NCI-H1417 (cell line): ENCODE results near the gene CHST15.
"Not testable (repeated sequence)": the region's sequence is repeated elsewhere in the genome, so short reads cannot be mapped to it uniquely, and the experiment has no call there.

Source experiments
- DNase-seq, 3 experiments: peaks; one replicate each; lab custom pipeline; 2025; lab: John Stamatoyannopoulos, UW

Gene CHST15

DNA sequence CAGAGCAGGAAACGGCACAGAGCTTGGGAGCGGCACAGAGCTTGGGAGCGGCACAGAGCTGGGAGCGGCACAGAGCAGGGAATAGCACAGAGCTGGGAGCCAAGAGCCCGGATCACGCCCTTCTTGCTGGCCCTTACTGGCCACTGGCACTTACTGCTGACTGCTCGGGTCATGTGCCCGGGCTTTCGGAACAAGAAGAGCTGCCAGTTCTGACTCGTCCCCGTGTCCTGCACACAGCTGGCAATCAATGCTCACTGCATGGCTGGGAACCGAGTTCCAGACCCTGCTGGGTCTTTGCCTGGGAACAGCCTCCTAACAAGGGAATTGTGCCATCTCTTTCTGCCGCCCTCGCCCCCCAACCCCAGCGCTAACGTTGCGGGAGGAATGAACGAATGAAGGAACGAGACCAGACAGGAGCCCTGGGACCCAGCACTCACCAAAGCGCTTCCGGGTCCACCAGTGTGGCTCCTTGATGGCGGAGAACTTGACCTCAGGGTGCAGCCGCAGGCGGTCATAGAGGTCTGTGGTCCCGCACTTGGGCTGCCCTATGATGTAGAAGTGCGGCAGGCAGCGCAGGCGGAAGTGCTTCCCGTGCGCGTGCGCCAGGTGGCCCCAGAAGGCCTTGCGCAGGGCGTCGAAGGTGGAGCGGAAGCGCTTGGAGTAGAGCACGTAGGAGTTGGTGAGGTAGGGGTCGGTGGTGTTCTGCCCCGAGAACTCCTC lies 49.1 kb downstream of the CHST15 start:
- DNase-seq = no peak

DNA sequence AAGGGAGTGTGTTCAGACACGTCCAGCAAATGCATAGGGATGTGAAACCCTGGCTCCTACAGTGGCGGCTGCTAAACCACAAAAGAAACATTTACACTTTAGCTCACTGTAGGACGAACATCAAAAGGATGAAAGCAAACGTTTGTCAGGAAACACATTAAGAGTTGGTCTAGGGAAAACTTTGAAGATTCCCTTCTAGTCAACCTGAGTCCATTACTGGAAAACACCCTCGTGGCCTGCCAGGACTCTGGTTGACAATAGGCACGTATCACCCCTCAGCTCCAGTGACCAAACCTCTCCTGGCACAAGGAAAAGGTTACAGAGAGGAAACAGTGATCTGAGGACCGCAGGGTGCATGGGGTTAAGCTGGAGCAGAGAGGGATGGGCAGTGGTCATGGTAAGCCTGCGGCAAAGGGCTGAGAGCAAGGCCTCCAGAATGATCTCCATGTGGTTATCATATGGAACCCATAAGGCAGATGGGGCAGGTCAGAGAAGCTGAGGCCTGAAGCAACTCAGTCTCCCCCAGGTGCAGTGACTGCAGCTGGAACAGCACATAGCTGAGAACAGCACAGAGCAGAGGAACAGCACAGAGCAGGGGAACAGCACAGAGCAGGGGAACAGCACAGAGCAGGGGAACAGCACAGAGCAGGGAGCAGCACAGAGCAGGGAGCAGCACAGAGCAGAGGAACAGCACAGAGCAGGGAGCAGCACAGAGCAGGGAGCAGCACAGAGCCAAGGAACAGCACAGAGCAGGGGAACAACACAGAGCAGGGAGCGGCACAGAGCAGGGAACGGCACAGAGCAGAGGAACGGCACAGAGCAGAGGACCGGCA lies 49.9 kb downstream of the CHST15 start:
- no peak for DNase-seq

DNA sequence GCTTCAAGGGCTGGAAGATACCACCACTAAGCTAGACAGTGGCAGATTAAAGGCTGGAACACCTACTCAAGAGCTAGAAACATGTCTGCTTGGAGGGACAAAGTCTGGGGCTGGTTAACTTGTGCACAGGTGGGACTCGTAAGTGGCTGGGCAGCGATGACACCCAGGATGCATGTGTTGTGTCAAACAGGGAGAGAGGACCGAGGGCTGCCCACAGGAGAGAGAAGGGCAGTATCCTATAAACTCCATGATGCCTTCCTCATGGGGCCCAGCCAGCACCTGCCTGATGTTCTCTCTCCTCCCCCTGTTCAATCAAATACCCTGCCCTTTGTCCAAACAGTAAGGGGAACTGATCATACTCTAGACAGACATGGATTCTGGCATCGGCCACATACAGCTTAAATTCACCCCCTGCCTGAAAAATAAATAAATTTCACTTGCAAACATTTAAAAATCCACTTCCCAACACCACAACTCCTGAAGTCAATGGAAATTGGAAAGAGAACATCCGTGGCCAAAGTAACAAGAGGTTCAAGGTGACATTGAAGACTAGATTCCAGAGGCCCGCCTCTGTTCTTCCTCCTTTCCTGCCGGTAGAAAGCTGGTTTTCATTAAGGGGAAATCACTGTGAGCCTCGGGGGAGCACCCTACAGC lies 50.6 kb downstream of the CHST15 start:
- DNase-seq = no peak

DNA sequence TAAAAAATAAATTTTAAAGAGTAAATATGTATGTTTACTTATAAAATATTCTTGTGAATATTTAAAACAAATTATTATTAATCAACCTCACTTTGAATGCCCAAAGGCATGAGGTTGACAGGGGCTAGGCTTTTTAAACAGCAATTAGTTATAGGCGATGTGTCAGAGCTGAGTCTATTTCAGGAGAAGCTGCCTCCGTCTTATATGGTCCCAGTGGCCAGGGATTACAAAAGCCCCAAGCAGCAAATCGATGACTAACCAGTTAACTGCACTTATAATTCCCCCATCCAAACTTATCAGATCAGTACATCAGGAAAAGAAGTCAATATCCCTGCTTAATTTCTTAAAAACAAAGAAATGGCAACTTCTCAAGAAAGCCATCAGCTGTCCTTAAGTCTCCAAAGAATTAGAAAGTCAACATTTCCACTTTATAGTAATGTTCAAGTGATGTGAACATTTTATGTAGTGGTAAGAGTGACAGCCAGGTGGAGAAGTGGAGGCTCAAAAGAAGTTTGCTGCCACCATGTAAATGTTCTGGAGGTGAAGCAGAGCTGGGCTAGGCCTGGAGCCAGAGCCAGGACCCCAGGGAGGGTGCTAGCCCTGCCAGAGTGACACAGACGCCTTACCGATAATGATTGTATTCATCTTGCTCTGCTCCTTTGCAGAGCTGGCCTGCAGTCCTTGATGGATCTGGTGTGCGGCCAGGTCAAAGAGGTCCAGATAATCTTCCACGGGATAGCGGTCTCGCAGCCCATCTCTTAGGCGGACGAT lies 51.5 kb downstream of the CHST15 start:
- no peak for DNase-seq

GRCh38 chr10:124040451-124041188 lies 52.8 kb downstream of the CHST15 start:
- no peak for DNase-seq

- no peak for DNase-seq
These were observed 53.9 kb downstream of the CHST15 start for GRCh38 chr10:124039483-124040013.

- no peak for DNase-seq
These were observed 55.6 kb downstream of the CHST15 start for GRCh38 chr10:124037784-124038183.

DNA sequence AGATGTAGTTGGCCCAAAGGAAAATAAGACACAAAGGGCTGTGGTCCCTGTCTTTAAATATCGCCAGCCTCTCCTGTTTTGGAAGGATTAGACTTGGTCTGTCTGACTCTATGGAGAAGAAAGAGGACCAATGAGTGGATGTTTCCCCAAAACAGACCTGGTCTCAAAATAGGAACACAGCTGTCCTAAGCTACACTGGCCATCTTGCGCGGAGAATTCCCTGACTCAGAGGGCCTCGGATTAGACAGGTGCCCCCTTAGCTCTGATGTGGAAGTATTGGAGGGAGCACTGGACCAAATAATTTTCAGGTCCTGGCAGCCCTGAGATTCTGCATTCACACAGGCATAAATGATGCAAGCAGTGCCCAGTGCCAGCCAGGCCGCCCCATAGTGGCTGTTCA lies 56.1 kb downstream of the CHST15 start:
- DNase-seq = no peak

GRCh38 chr10:124036746-124037145 lies 56.7 kb downstream of the CHST15 start:
- no peak for DNase-seq

DNA sequence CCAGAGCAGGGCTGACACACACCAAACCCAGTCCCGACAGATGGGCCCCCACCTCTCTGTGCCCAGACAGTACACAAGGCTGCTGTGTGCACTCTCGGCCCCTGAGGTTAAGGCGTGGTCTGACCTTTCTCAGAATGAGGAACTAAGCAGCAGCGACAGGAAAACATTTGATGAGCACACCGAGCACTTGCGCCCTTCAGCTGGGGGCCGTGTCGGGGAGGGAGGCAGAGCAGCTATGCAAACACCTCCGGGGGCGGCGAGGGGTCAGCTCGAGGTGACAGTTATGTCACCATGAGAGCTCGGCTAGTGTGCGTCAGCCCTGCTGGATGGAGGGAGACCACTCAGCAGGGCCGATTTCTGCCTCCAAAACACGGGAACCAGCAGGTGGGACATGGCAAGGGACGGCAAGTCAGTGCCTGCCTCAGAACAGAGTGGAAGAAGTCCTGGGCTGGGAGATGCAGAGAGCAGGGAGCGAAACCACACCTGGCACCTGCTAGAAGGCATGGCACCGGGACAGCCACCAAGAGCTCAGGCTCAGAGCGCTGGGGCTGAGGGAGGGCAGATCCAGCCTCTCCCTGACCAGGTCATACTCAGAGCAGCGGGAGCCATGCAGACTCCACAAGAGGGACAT lies 57.4 kb downstream of the CHST15 start:
- DNase-seq = peak in 2 of 3 experiments; percentile 5 to 37

DNA sequence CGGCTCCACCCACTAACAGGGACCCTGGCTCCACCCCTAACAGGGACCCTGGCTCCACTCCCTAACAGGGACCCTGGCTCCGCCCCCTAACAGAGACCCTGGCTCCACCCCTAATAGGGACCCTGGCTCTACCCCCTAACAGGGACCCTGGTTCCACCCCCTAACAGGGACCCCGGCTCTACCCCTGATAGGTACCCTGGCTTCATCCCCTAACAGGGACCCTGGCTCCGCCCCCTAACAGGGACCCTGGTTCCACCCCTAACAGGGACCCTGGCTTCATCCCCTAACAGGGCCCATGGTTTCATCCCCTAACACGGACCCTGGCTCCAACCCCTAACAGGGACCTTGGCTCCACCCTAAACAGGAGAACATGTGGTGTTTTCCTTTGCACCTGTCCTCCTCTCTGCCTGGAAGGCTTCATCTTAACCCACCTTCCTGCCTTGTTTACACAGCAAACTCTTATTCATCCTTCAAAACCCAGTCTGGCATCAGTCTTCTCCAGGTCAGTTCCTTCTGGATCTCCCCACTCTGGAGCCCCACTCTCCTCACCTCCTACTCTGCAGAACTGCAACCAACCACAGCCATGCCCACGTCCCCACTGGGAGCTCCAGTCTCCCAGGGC lies 58.0 kb downstream of the CHST15 start:
- no peak for DNase-seq

DNA sequence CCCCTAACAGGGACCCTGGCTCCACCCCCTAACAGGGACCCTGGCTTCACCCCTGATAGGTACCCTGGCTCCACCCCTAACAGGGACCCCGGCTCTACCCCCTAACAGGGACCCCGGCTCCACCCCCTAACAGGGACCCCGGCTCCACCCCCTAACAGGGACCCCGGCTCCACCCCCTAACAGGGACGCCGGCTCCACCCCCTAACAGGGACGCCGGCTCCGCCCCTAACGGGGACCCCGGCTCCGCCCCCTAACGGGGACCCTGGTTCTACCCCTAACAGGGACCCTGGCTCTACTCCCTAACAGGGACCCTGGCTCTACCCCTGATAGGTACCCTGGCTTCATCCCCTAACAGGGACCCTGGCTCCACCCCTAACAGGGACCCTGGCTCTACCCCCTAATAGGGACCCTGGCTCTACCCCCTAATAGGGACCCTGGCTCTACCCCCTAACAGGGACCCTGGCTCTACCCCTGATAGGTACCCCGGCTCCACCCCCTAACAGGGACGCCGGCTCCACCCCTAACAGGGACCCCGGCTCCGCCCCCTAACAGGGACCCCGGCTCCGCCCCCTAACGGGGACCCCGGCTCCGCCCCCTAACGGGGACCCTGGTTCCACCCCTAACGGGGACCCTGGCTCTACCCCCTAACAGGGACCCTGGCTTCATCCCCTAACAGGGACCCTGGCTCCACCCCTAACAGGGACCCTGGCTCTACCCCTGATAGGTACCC lies 58.7 kb downstream of the CHST15 start:
- not testable (repeated sequence) for DNase-seq

GRCh38 chr10:124033887-124034218 lies 59.5 kb downstream of the CHST15 start:
- no peak for DNase-seq

GRCh38 chr10:124032971-124033886 lies 60.2 kb downstream of the CHST15 start:
- no peak for DNase-seq

DNA sequence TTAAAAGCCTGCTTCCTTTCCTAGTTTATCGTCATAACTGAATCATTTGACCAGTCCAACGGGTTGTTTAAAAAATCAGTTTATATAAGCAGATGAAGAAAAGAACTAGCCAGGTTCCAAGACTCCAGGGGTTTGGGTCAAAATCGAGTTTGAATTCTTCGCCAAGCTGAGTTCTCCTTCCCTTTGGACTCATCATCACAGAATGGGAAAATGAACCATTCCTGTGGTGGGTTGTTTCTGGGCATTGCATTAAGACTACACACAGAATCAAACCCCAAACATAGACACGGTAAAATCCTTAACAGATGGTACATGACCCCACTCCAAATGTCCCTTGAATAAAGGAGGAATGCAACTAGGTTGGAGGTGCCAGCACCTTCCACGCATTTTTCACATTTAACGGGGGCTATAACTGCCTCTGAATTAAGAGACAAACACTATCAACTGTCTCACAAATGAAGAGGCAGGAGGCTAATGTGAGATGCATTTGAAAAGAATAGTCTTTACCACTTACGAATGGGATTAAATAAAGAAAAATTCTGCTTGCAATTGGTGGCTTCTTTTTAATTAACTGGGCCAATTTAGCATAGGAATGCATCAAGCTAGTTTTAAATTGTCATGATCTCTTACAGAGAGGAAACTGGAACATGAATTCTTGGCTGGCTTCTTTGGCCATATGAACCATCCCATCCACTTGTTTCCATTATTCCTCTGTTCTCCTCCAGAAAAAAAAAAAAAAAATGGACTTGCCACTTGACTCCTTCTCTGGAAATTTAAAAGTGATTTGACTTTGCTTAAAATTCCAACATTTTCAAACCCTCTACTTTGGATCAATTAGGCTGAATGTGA lies 61.1 kb downstream of the CHST15 start:
- no peak for DNase-seq

GRCh38 chr10:124030492-124031110 lies 62.8 kb downstream of the CHST15 start:
- no peak for DNase-seq

GRCh38 chr10:124030061-124030460 lies 63.3 kb downstream of the CHST15 start:
- DNase-seq = no peak
